ENCODE data around the gene WTAP. TPM values are rescaled to one million over a fixed set of nuclear protein-coding genes. Genes with fewer than 3 reads are reported as not detected.
A peak's percentile ranks its signal among the peaks of the same experiment; 100 is the strongest.

Gene WTAP
- total and polyA plus RNA-seq, 2 of the 8 experiments (the other 6 are each of a cell fraction or from before 2014, with no cell fraction given) = 32.6 to 120 TPM

DNA sequence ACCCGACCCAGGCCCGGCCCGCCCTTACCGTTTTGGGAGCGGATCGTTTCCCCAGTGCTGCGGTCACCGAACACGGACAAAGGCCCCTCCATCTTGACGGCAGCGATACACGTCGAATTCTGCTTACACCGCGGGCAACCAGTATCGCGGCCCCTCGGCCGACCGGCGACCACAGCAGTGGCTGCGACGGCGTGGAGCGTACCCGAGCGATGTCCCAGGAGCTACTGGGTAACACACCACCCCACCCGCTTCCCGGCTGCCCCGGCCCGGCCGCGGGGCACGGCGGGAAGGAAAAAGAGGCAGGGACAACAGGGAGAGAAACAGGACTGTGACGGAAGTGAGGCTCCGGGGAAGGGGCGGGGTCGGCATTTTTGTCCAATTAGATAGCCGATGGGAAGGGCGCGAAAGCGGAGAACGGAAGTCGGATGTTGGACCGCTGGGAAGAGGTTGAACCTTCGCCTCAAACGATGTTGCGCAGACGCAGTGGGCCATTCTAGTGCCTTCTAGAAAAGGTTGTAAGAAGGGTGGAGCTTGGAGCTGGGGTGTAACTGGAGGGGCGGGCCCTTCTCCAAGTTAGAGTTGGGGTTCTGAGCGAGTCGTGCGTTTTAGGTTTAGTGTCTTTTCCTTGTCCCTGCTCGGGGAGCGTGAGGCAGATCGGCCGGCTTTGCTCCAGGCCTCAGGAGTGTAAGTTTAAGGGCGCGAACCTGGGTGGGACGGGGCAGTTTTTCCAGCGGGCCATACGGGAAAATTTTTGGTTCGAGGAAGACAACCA lies 62.3 kb downstream of the WTAP start, which contains the start of gene TCP1 (continued):
- TF ChIP-seq CBX5 (IDR thresholded peaks at IDR 0.05; ENCODE audit: low read depth, low read length) = no peak
- peak; percentile 77 to 89; a peak in 2 of 3 replicates for TF ChIP-seq POLR2A (IDR thresholded peaks at IDR 0.05; ENCODE audit: control extremely low read depth in 1 of 2, low read depth in 2 of 2, low read length in 2 of 2)
- no peak for TF ChIP-seq SP2 (IDR thresholded peaks at IDR 0.05; ENCODE audit: low read length)
- TF ChIP-seq CTCF (IDR thresholded peaks at IDR 0.05; ENCODE audit: control extremely low read depth in 1 of 3, insufficient read depth in 1 of 3, low read depth in 1 of 3, low read length in 3 of 3) = no peak; a peak in 1 of 4 replicates
- no peak for TF ChIP-seq FOSL1 (IDR thresholded peaks at IDR 0.05; ENCODE audit: insufficient read depth, low read depth, low read length)
- TF ChIP-seq HDAC6 (IDR thresholded peaks at IDR 0.05; ENCODE audit: low read depth, low read length) = no peak
- TF ChIP-seq EGR1 (IDR thresholded peaks at IDR 0.05; ENCODE audit: borderline replicate concordance, low read depth, low read length) = no peak
- TF ChIP-seq MAFK (IDR thresholded peaks at IDR 0.05; ENCODE audit: low read depth, low read length) = no peak
- TF ChIP-seq ASH2L (IDR thresholded peaks at IDR 0.05; ENCODE audit: low read length) = peak; percentile 14
- peak; percentile 50; the same call in 1 of the 2 replicates for TF ChIP-seq SP1 (IDR thresholded peaks at IDR 0.05; ENCODE audit: low read depth, low read length)
- TF ChIP-seq SUZ12 (IDR thresholded peaks at IDR 0.05; ENCODE audit: low read length) = no peak
- TF ChIP-seq GABPA (IDR thresholded peaks at IDR 0.05; ENCODE audit: borderline replicate concordance, insufficient read depth, low read length) = peak; percentile 86; the same call in 1 of the 2 replicates
- peak; percentile 78 for TF ChIP-seq E2F6 (IDR thresholded peaks at IDR 0.05)
- TF ChIP-seq BACH1 (IDR thresholded peaks at IDR 0.05; ENCODE audit: low read length) = no peak
- no peak for TF ChIP-seq TCF12 (IDR thresholded peaks at IDR 0.05; ENCODE audit: low read depth, low read length)
- no peak; a peak in 1 of 4 replicates for TF ChIP-seq RAD21 (IDR thresholded peaks at IDR 0.05 in 1 of 2, conservative IDR thresholded peaks at IDR 0.05 in 1 of 2; ENCODE audit: low read depth in 2 of 2, low read length in 2 of 2)
- TF ChIP-seq SIN3A (conservative IDR thresholded peaks at IDR 0.05 in 1 of 2, IDR thresholded peaks at IDR 0.05 in 1 of 2; ENCODE audit: low read depth in 1 of 2, low read length in 2 of 2) = peak in 1 of 2 experiments; percentile 87; a peak in 2 of 4 replicates
- no peak for TF ChIP-seq CREB1 (IDR thresholded peaks at IDR 0.05)
